HG03025 (cell line): ENCODE measurements around the gene GNG7.
A peak's percentile ranks its signal among the peaks of the same experiment; 100 is the strongest.
"Not testable (repeated sequence)": the region's sequence is repeated elsewhere in the genome, so short reads cannot be mapped to it uniquely, and the experiment has no call there.

ENCODE experiments used
- ATAC-seq: cut with Tn5 transposase; IDR thresholded peaks from one replicate; pipeline ENCODE4 v1.9.1; 2021; ENCODE audit warnings: mild to moderate bottlenecking, moderate library complexity; ENCODE audit not compliant: unreplicated experiment, low FRiP score

The GNG7 gene

DNA sequence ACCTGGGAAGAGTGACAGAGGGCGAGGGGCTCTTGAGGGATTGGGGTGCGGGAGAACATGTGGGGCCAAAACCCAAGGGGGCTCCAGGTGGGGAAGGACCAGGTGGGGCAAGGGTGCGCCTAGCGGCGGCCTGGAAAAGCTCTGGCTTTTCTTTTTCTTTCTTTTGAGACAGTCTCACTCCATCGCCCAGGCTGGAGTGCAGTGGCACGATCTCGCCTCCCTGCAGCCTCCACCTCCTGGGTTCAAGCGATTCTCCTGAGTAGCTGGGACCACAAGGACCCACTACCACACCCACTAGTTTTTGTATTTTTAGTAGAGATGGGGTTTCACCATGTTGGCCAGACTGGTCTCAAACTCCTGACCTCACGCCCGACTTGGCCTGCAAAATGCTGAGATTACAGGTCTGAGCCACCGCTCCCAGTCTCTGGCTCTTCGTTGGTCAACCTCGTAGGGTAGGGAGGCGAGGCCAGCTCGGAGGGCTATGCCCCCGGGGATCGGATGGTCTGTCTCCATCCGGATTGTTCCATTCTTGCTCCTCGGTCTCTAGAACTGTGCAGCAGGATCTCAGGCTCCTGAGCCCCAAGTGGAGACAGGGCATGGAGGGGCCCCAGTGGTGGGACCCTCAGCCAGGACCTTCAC, 222.8 kb downstream of the GNG7 start:
- no peak for ATAC-seq

- no peak for ATAC-seq
Observed at GRCh38 chr19:2478756-2479555, 223.5 kb downstream of the GNG7 start.

DNA sequence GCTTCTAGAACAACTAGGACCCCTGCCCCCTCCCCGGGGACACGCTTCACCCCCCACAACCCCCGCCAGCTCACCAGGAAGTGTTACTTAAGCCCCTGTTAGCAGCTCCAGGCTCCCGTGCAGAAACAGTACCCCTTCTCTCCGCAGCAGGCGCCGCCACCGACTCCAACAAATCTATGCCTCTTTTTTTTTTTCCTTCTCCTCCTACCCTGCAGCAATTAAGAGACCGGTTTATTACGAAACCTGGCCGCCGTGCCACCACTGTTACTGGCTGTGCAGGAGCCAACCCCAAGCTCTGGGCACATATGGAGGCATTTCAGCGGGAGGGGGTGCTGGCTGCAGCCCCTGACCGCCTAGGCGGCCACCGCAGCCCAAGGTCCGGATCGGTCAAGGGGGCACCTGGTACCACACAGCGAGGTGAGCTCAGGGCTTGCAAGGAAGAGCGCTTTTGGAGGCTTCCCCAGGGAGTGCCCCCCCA, 224.2 kb downstream of the GNG7 start:
- no peak for ATAC-seq

DNA sequence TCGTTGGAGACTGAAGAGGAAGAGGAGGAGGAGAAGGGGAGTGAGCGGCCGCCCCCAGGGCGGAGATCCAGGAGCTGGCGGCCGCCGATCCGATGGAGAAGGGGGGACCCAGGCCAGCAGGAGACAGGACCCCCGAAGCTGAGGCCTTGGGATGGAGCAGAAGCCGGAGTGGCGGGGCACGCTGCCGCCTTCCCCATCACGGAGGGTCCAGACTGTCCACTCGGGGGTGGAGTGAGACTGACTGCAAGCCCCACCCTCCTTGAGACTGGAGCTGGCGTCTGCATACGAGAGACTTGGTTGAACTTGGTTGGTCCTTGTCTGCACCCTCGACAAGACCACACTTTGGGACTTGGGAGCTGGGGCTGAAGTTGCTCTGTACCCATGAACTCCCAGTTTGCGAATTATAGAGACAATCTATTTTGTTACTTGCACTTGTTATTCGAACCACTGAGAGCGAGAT, 224.7 kb downstream of the GNG7 start:
- ATAC-seq = no peak

GRCh38 chr19:2477141-2477710, 225.3 kb downstream of the GNG7 start:
- ATAC-seq = no peak

GRCh38 chr19:2476451-2477140, 225.9 kb downstream of the GNG7 start:
- no peak for ATAC-seq

GRCh38 chr19:2475702-2476450, 226.6 kb downstream of the GNG7 start, which contains the start of gene GADD45B:
GADD45B (plus strand) TSS chr19:2476127; CDS start chr19:2476359, 232 bp downstream.
- ATAC-seq = peak; percentile 53

GRCh38 chr19:2475018-2475701, 227.3 kb downstream of the GNG7 start:
- ATAC-seq = peak; percentile 3

DNA sequence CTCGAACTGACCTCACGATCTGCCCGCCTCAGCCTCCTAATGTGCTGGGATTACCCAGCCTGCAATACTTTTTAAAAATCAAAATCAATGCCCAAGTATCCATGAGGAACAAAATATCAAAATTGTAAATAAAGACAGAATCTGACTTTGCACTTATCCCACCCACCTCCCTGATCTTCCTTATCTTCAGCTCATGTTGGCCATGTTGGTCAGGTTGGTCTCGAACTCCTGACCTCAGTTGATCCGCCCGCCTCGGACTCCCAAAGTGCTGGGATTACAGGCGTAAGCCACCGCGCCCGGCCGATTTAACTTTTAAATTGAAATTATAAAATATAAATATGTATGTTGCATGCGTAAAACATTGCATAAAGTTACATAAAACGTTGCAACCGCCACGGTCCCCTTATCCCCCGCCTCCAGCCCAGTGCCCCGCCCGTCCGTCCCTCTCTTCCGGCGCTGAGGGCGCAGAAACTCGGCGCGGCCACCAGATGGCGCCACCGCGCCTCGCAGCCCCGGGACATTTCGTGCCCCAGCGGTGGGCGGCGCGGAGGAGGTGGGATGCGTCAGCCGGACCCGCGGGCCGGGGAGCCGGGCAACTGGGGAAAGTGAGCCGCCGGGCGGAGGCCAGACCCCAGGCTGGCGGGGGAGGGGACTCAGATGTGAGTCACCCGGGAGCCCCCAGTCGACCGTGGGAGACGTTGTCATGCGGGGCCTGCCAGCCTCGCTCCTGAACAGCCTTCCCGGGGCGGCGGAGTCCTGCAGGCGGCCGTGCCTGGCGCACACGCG, 228.1 kb downstream of the GNG7 start:
- peak; percentile 26 for ATAC-seq

DNA sequence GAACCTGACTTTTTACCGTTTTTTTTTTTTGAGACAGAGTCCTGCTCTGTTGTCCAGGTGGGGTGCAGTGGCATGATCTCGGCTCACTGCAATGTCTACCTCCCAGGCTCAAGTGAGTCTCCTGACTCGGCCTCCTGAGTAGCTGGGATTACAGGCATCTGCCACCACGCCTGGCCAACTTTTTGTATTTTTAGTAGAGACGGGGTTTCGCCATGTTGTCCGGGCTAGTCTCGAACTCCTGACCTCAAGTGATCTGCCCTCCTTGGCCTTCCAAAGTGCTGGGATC, 232.6 kb downstream of the GNG7 start:
- not testable (repeated sequence) for ATAC-seq

DNA sequence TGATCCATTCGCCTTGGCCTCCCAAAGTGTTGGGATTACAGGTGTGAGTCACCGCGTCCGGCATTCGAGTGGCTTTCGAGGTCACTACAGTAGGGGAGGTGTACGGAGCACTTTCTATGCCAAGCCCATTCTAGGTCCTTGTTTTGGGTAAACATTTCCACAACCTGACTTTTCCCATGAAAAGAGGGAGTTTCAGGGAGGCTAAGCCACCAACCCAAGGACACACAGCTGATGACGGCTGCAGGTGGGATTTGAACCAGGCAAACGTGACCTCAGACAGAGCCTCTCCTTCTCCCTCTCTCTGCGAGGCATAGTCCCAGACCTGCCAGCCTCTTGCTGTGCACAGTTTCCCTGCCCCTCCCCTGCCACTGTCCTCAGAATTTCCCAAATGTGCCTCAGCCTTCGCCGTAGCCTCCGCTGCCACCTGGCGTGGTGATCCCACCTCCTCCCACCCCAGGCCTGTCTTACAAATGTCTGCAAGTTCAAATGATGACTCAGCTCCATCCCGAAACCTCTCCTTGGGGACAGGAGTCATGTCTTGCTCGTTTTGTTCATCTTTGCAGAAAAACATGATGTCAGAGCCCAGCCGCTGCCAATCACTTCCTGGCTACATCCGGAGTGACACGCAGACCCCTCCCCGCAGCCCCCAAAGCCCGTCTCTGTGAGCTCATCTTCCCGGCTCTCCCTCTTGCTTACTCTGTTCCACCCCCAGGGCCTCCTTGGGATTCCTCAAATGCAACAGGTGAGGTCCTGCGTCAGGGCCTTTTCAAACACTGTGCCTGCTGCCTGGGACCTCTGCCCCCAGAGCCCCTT, 233.2 kb downstream of the GNG7 start:
- ATAC-seq = no peak

- ATAC-seq = no peak
Observed at GRCh38 chr19:2468596-2468995, 233.9 kb downstream of the GNG7 start.

- ATAC-seq = no peak
Observed at GRCh38 chr19:2464389-2464788, 238.1 kb downstream of the GNG7 start.

- ATAC-seq = not testable (repeated sequence)
Observed at GRCh38 chr19:2463694-2464093, 238.8 kb downstream of the GNG7 start.

DNA sequence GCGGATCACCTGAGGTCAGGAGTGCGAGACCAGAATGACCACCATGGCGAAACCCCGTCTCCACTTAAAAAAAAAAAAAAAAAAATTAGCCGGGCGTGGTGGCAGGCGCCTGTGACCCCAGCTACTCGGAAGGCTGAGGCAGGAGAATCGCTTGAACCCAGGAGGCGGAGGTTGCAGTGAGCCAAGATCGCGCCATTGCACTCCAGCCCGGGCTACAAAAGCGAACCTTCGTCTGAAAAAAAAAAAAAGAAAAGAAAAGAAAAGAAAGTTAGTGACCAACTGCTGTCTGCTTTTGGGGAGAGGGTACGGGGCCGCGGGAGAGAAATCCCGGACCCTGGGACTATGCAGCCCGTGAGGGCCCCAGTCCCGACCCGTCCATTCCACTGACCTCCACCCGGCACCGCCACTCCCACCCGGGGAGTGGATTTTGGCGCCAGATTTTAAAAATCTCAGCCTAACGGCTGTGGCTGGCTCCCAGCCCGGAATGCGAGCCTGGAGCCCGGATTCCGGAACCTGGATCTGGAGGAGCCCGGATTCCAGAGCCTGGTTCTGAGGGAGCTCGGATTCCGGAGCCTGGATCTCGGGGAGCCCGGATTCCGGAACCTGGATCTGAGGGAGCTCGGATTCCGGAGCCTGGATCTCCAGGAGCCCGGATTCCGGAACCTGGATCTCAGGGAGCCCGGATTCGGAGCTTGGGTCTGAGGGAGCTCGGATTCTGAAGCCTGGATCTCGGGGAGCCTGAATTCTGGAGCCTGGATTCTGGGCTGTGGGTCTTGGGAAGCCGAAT, 239.7 kb downstream of the GNG7 start:
- ATAC-seq = no peak

- no peak for ATAC-seq
Observed at GRCh38 chr19:2461751-2462634, 240.5 kb downstream of the GNG7 start.
